Endothelial cell of umbilical vein (primary cell): ENCODE results near the gene SHC1. TPM values are rescaled to one million over a fixed set of nuclear protein-coding genes. Genes with fewer than 3 reads are reported as not detected.

Source experiments
- BruUV-seq: library from RNA; stranded (reverse); fragments of 400-500 nt; replicated peaks from 2 replicates; lab custom pipeline; 2021; lab: Mats Ljungman, UMichigan
- CTCF ChIA-PET: fragments of 300-600, 350-600 bp; sonication (Branson Sonifier 250); formaldehyde crosslinking; loops from one replicate; lab custom pipeline; 2021; ENCODE audit warnings: antibody characterized with exemption, inconsistent platforms; lab: Charles Lee
- POLR2A ChIA-PET: fragments of 300-600, 350-600 bp; sonication (Branson Sonifier 250); formaldehyde crosslinking; loops from one replicate; lab custom pipeline; 2021; ENCODE audit warnings: antibody characterized with exemption, inconsistent platforms; lab: Charles Lee
- DNase-seq: peaks from one replicate; pipeline ENCODE4 v3.0.0-alpha.2; 2011; ENCODE audit warnings: low read depth, low spot score
- FAIRE-seq: peaks from 2 replicates; lab custom pipeline; 2011; peaks lifted over from hg19 to GRCh38; lab: Jason Lieb, UNC
- H2AFZ ChIP-seq: 2 replicates; pipeline ENCODE4 v1.6.0; 2012; ENCODE audit warnings: low read depth, low read length, control low read depth, inconsistent platforms
- H3K27ac ChIP-seq: 2 replicates; pipeline ENCODE4 v1.5.1; 2011; ENCODE audit warnings: low read depth, mild to moderate bottlenecking, control low read depth, low read length, moderate library complexity; ENCODE audit not compliant: insufficient read depth
- H3K27me3 ChIP-seq, 2 experiments: 2 replicates each; pipeline versions ENCODE4 v1.6.0 to v1.6.1; 2011; ENCODE audit warnings: low read length in 2 of 2, mixed read lengths in 1 of 2; ENCODE audit not compliant: control insufficient read depth in 2 of 2, insufficient read depth in 2 of 2
- H3K36me3 ChIP-seq, 2 experiments: 2 replicates in 1 of 2; 3 replicates in 1 of 2; pipeline ENCODE4 v1.5.1; 2011; ENCODE audit warnings: low read length in 2 of 2, mild to moderate bottlenecking in 1 of 2, moderate library complexity in 1 of 2; ENCODE audit not compliant: control insufficient read depth in 2 of 2, insufficient read depth in 2 of 2; ENCODE audit errors: extremely low read depth in 1 of 2
- H3K4me1 ChIP-seq: 3 replicates; pipeline ENCODE4 v1.5.1; 2011; ENCODE audit warnings: mild to moderate bottlenecking, low read length; ENCODE audit not compliant: control insufficient read depth, insufficient read depth; ENCODE audit errors: extremely low read depth
- H3K4me2 ChIP-seq: 2 replicates; pipeline ENCODE4 v1.6.1; 2011; ENCODE audit warnings: low read length, control low read depth, mixed read lengths; ENCODE audit not compliant: insufficient read depth
- H3K4me3 ChIP-seq, 3 experiments: fragments of 200-600 bp in 1 of 3; sonication (generic), shearing (Covaris generic) in 1 of 3; replicated peaks in 1 of 3; 2 replicates each; pipeline ENCODE4 v1.5.1; 2011 to 2016; ENCODE audit warnings: control low read depth in 3 of 3, low read length in 3 of 3, mild to moderate bottlenecking in 2 of 3, inconsistent platforms in 1 of 3, low read depth in 1 of 3, moderate library complexity in 1 of 3; ENCODE audit not compliant: insufficient read depth in 1 of 3
- H3K79me2 ChIP-seq: 2 replicates; pipeline ENCODE4 v1.6.0; 2012; ENCODE audit warnings: low read length, inconsistent platforms; ENCODE audit not compliant: control insufficient read depth, insufficient read depth
- H3K9ac ChIP-seq: replicated peaks from 2 replicates; pipeline ENCODE3; 2011; ENCODE audit warnings: low read length, control low read depth; ENCODE audit not compliant: insufficient read depth; ENCODE audit errors: extremely low read depth
- H3K9me1 ChIP-seq: replicated peaks from 3 replicates; pipeline ENCODE4 v1.6.0; 2011; ENCODE audit warnings: mild to moderate bottlenecking, low read length; ENCODE audit not compliant: control insufficient read depth, insufficient read depth; ENCODE audit errors: extremely low read depth
- H3K9me3 ChIP-seq: replicated peaks from 2 replicates; pipeline ENCODE4 v1.5.1; 2012; ENCODE audit warnings: low read length, inconsistent platforms; ENCODE audit not compliant: control insufficient read depth, insufficient read depth
- H4K20me1 ChIP-seq: replicated peaks from 2 replicates; pipeline ENCODE3; 2011; ENCODE audit warnings: mild to moderate bottlenecking, low read length; ENCODE audit not compliant: control insufficient read depth, insufficient read depth; ENCODE audit errors: extremely low read depth
- EZH2 ChIP-seq: IDR thresholded peaks from 2 replicates; pipeline ENCODE4 v1.6.1; 2012; ENCODE audit warnings: borderline replicate concordance, low read depth, mild to moderate bottlenecking, moderate library complexity, low read length, inconsistent platforms; ENCODE audit not compliant: severe bottlenecking
- FOS ChIP-seq: IDR thresholded peaks from 2 replicates; pipeline ENCODE4 v1.6.1; 2011; ENCODE audit warnings: mild to moderate bottlenecking, low read length, moderate library complexity, borderline replicate concordance; ENCODE audit not compliant: insufficient read depth
- GATA2 ChIP-seq: IDR thresholded peaks from 2 replicates; pipeline ENCODE4 v1.7.0; 2011; ENCODE audit warnings: low read depth, mild to moderate bottlenecking, moderate library complexity, mixed read lengths, low read length; ENCODE audit not compliant: insufficient read length, insufficient read depth
- JUN ChIP-seq: IDR thresholded peaks from 2 replicates; pipeline ENCODE4 v1.6.1; 2011; ENCODE audit warnings: borderline replicate concordance, low read depth; ENCODE audit not compliant: insufficient read length, insufficient read depth
- MYC ChIP-seq: IDR thresholded peaks from one replicate; pipeline ENCODE4 v1.6.1; 2011; ENCODE audit warnings: mild to moderate bottlenecking, low read depth, low read length
- POLR2A ChIP-seq: IDR thresholded peaks from 2 replicates; pipeline ENCODE4 v1.6.1; 2012; ENCODE audit warnings: low read depth, mild to moderate bottlenecking, control low read depth, low read length
- POLR2AphosphoS5 ChIP-seq: IDR thresholded peaks from 2 replicates; pipeline ENCODE4 v1.6.1; 2012; ENCODE audit warnings: low read depth, mild to moderate bottlenecking, control low read depth, low read length, moderate library complexity; ENCODE audit not compliant: insufficient read depth
- dilution Hi-C: fragments of 300-500 bp; cut with MboI; formaldehyde crosslinking; loops from one replicate; pipeline ENCODE4 v1.15.0; 2019; ENCODE audit warnings: low sequenced_read_pairs; ENCODE audit not compliant: extremely low pct_ligation_motif_present
- intact Hi-C: fragments of 100-400 bp; cut with micrococcal nuclease; formaldehyde crosslinking; loops from one replicate; pipeline ENCODE4 v1.10.0; 2022
- polyA plus RNA-seq, 4 experiments: library from polyadenylated mRNA; depleted of rRNA in 3 of 4; stranded (reverse) in 3 of 4; unstranded in 1 of 4; fragments of >200 nt; gene quantifications; 2 replicates each; pipeline versions ENCODE4 v1.2.1 to v1.2.3, GENCODE V29; 2011 to 2012; ENCODE audit warnings: missing spikeins in 1 of 4
- total RNA-seq: library from RNA; stranded (reverse); gene quantifications from 2 replicates; pipeline ENCODE4 v1.2.3, GENCODE V29; 2021
- TF ChIP-seq, protein P1 (sequence below): IDR thresholded peaks from 2 replicates; pipeline ENCODE4 v1.6.1; 2011; ENCODE audit not compliant: insufficient read depth, insufficient read length
- TF ChIP-seq, protein P2 (sequence below), 2 donors: IDR thresholded peaks; 1 replicate in 1 of 2; 2 replicates in 1 of 2; pipeline ENCODE4 v1.5.1; 2011; ENCODE audit warnings: low read length in 2 of 2, mild to moderate bottlenecking in 2 of 2, moderate library complexity in 2 of 2, control low read depth in 1 of 2, inconsistent platforms in 1 of 2, low read depth in 1 of 2; ENCODE audit not compliant: insufficient read depth in 1 of 2; ENCODE audit errors: extremely low read depth in 1 of 2

Gene SHC1
- total and polyA plus RNA-seq, 2 donors (not counting 3 experiments of a cell fraction or from before 2014, with no cell fraction given), result 316 to 324 TPM

DNA sequence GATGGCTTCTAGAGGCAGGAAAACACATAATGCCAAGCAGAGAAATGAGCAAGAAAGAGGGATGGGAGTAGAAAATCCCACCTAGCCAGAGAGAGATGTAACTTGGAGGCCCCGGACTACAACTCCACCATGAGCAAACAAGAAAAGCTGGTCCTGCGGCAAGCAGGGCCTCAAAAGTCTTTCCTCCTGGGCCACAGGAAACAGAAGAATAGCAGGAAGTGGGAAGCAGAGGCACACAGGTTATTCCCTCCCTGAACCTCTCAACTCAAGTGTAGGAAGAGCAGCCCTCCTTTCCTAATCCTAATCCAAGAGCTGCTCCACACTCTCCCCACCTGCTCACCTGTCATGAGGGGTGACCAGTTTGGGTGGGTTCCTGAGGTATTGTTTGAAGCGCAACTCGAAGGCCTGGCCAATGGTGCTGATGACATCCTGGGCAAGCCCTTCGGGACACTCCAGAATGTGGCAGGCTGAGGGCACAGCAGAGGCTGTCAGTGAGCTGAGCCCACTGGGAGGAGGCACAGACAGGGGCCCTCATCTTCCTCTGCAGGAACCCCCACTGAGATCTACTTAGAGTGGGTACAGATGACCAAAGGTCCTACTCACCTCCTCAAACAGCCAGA is 3.1 kb downstream of the SHC1 start:
- Histone ChIP-seq H3K4me1 (peaks cover 63% of the 10 kb centered on the region), H2AFZ (no peak overlapping the region), H3K9ac (peak overlapping the region; percentile 22), H3K79me2 (peaks cover 58% of the 10 kb centered on the region), H4K20me1 (no peaks in the 10 kb centered on the region), H3K9me1 (no peaks in the 10 kb centered on the region), H3K36me3 (peaks cover 19 to 39% of the 10 kb centered on the region in 2 experiments), H3K27ac (peak overlapping the region; percentile 14), H3K9me3 (no peaks in the 10 kb centered on the region), H3K27me3 (no peaks in the 10 kb centered on the region), H3K4me3 (peak overlapping the region in 1 of 3 experiments; percentile 31), H3K4me2 (peak overlapping the region; percentile 47)
- CTCF ChIA-PET, result interaction anchor here (0.6 to 2.2 kb wide), 4 partner anchors 26 to 50 kb away, joined by 3 to 8 read pairs (median 4); partner anchors contain the start of gene LENEP
- FAIRE-seq, result peak; percentile 85
- intact Hi-C loops, result no loop called here
- TF ChIP-seq POLR2A (no peak), POLR2AphosphoS5 (peak; percentile 61)
- dilution Hi-C loops, result no loop called here
- no TSS peak for BruUV-seq
- no peak for DNase-seq
- POLR2A ChIA-PET, result no interaction called here

- Histone ChIP-seq H3K4me2 (no peak overlapping the region), H4K20me1 (no peaks in the 10 kb centered on the region), H3K9me3 (no peaks in the 10 kb centered on the region), H3K27me3 (no peaks in the 10 kb centered on the region), H2AFZ (no peak overlapping the region), H3K36me3 (peaks cover 19 to 39% of the 10 kb centered on the region in 2 experiments), H3K9ac (no peak overlapping the region), H3K4me1 (peaks cover 54% of the 10 kb centered on the region), H3K4me3 (no peak overlapping the region), H3K79me2 (peaks cover 59% of the 10 kb centered on the region), H3K27ac (no peak overlapping the region), H3K9me1 (no peaks in the 10 kb centered on the region)
- TF ChIP-seq GATA2 (no peak), POLR2A (no peak), POLR2AphosphoS5 (no peak), MYC (no peak), FOS (no peak), EZH2 (no peak), JUN (no peak)
- TF ChIP-seq, protein P1, sequence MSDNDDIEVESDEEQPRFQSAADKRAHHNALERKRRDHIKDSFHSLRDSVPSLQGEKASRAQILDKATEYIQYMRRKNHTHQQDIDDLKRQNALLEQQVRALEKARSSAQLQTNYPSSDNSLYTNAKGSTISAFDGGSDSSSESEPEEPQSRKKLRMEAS, result no peak
- TF ChIP-seq, protein P2, sequence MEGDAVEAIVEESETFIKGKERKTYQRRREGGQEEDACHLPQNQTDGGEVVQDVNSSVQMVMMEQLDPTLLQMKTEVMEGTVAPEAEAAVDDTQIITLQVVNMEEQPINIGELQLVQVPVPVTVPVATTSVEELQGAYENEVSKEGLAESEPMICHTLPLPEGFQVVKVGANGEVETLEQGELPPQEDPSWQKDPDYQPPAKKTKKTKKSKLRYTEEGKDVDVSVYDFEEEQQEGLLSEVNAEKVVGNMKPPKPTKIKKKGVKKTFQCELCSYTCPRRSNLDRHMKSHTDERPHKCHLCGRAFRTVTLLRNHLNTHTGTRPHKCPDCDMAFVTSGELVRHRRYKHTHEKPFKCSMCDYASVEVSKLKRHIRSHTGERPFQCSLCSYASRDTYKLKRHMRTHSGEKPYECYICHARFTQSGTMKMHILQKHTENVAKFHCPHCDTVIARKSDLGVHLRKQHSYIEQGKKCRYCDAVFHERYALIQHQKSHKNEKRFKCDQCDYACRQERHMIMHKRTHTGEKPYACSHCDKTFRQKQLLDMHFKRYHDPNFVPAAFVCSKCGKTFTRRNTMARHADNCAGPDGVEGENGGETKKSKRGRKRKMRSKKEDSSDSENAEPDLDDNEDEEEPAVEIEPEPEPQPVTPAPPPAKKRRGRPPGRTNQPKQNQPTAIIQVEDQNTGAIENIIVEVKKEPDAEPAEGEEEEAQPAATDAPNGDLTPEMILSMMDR (IDR thresholded peaks at IDR 0.05; ENCODE audit: extremely low read depth in 1 of 2, insufficient read depth in 1 of 2, low read depth in 1 of 2, low read length in 2 of 2), result no peak
- DNase-seq (no peak), FAIRE-seq (no peak)
- ChIA-PET CTCF (interaction anchor here (1.9 to 2.2 kb wide), 3 partner anchors 27 to 51 kb away, joined by 5 to 8 read pairs (median 7); partner anchors contain the start of gene LENEP), POLR2A (interaction anchor here (1.9 kb wide), 1 partner anchor 10 kb away, joined by 4 read pairs; the partner anchor contains the start of gene PBXIP1)
- dilution Hi-C loops (no loop called here), intact Hi-C loops (no loop called here)
- BruUV-seq, result no TSS peak
Measured at GRCh38 chr1:154966111-154966510, 4.4 kb downstream of the SHC1 start.
